Measurements from ENCODE around the gene SLC44A1. TPM values are rescaled to one million over a fixed set of nuclear protein-coding genes. Genes with fewer than 3 reads are reported as not detected.
A peak's percentile ranks its signal among the peaks of the same experiment; 100 is the strongest.

Gene SLC44A1
- total and polyA plus RNA-seq, 2 of the 13 experiments (the other 11 are each of a cell fraction or from before 2014, with no cell fraction given), result 21.4 to 40.8 TPM

DNA sequence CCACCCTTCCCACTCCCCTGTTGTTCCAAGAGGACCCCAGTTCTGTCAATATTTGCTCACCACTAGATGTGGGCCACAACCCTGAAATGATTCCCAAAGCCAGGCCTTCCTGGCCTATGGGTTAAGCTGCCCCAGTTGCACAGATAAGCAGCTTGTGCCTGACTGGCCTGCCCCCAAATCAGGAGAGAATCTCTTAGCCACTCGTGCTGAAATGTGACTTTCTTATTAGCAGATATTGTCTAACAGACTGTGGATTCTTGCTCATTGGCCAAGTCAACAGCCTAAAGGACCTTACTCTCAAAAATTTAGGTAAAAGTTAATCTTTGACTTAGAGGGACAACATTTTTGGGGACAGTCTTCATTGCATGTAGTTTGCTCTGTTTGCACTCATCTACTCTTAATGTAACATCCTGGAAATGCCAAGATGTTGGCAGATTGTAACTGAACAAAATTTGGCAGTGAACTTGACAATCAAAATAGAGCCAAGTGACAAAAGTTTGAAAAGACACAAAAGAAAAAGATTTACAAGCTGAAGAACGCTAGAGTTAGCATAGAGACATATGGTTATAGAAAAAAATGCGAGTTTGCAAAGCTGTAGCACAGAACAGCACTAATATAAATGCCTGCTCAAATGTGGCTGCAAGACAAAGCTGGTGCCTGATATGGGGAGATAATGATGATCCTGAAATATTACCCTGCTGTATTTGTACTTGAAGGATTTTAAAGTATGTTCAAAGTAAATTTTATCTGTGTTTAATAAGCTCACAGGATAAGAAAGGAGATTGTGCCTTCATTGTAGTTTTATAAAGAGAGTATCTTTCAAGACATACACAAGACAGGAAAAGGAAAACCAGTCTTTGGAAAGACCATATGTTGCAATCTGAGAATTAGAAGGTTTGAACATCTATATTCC, 174.4 kb downstream of the SLC44A1 start (continued):
- TF ChIP-seq ZNF567 (CRISPR knock-in tag; IDR thresholded peaks at IDR 0.05; ENCODE audit: borderline replicate concordance) (no peak), ZNF282 (IDR thresholded peaks at IDR 0.05; ENCODE audit: partially characterized antibody) (no peak), ZNF20 (CRISPR knock-in tag; IDR thresholded peaks at IDR 0.05) (no peak), E2F5 (CRISPR knock-in tag; conservative IDR thresholded peaks at IDR 0.05) (no peak), ERF (CRISPR knock-in tag; IDR thresholded peaks at IDR 0.05) (peak; percentile 37; the same call in 1 of the 2 replicates), SRF (IDR thresholded peaks at IDR 0.05; ENCODE audit: low read depth, low read length) (0 out of 2 replicates have a peak, but pooled peaks have one; percentile 7), ZNF232 (CRISPR knock-in tag; IDR thresholded peaks at IDR 0.05; ENCODE audit: borderline replicate concordance) (no peak; the same call in 1 of the 2 replicates), ZNF431 (CRISPR knock-in tag; IDR thresholded peaks at IDR 0.05; ENCODE audit: borderline replicate concordance, low read depth) (no peak; the same call in 1 of the 2 replicates), ZNF557 (CRISPR knock-in tag; IDR thresholded peaks at IDR 0.05) (no peak), TSC22D2 (CRISPR knock-in tag; IDR thresholded peaks at IDR 0.05; ENCODE audit: borderline replicate concordance) (peak; percentile 61; the same call in 1 of the 2 replicates), ZNF136 (CRISPR knock-in tag; IDR thresholded peaks at IDR 0.05; ENCODE audit: low read depth) (no peak; the same call in 1 of the 2 replicates), KLF13 (CRISPR knock-in tag; IDR thresholded peaks at IDR 0.05) (no peak), MIXL1 (CRISPR knock-in tag; IDR thresholded peaks at IDR 0.05) (peak; percentile 84), ZBTB38 (CRISPR knock-in tag; IDR thresholded peaks at IDR 0.05) (no peak), PRDM4 (CRISPR knock-in tag; IDR thresholded peaks at IDR 0.05; ENCODE audit: borderline replicate concordance) (no peak), NR2F1 (CRISPR knock-in tag; IDR thresholded peaks at IDR 0.05) (peak in 1 of 2 experiments; percentile 25; a peak in 1 of 4 replicates), ZNF430 (CRISPR knock-in tag; IDR thresholded peaks at IDR 0.05) (peak; percentile 81)
- TF ChIP-seq, protein P1, sequence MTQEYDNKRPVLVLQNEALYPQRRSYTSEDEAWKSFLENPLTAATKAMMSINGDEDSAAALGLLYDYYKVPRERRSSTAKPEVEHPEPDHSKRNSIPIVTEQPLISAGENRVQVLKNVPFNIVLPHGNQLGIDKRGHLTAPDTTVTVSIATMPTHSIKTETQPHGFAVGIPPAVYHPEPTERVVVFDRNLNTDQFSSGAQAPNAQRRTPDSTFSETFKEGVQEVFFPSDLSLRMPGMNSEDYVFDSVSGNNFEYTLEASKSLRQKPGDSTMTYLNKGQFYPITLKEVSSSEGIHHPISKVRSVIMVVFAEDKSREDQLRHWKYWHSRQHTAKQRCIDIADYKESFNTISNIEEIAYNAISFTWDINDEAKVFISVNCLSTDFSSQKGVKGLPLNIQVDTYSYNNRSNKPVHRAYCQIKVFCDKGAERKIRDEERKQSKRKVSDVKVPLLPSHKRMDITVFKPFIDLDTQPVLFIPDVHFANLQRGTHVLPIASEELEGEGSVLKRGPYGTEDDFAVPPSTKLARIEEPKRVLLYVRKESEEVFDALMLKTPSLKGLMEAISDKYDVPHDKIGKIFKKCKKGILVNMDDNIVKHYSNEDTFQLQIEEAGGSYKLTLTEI (CRISPR knock-in tag; conservative IDR thresholded peaks at IDR 0.05), result no peak
- TF ChIP-seq, protein P2, sequence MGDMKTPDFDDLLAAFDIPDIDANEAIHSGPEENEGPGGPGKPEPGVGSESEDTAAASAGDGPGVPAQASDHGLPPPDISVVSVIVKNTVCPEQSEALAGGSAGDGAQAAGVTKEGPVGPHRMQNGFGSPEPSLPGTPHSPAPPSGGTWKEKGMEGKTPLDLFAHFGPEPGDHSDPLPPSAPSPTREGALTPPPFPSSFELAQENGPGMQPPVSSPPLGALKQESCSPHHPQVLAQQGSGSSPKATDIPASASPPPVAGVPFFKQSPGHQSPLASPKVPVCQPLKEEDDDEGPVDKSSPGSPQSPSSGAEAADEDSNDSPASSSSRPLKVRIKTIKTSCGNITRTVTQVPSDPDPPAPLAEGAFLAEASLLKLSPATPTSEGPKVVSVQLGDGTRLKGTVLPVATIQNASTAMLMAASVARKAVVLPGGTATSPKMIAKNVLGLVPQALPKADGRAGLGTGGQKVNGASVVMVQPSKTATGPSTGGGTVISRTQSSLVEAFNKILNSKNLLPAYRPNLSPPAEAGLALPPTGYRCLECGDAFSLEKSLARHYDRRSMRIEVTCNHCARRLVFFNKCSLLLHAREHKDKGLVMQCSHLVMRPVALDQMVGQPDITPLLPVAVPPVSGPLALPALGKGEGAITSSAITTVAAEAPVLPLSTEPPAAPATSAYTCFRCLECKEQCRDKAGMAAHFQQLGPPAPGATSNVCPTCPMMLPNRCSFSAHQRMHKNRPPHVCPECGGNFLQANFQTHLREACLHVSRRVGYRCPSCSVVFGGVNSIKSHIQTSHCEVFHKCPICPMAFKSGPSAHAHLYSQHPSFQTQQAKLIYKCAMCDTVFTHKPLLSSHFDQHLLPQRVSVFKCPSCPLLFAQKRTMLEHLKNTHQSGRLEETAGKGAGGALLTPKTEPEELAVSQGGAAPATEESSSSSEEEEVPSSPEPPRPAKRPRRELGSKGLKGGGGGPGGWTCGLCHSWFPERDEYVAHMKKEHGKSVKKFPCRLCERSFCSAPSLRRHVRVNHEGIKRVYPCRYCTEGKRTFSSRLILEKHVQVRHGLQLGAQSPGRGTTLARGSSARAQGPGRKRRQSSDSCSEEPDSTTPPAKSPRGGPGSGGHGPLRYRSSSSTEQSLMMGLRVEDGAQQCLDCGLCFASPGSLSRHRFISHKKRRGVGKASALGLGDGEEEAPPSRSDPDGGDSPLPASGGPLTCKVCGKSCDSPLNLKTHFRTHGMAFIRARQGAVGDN (CRISPR knock-in tag; IDR thresholded peaks at IDR 0.05), result no peak
